Activated T-helper 9 cell treated with anti-CD3 and anti-CD28 coated beads, Interleukin-2, amount 50 U/mL, for 16 hours (primary cell): ENCODE results near the gene SELENOF.
"Not testable (repeated sequence)": the region's sequence is repeated elsewhere in the genome, so short reads cannot be mapped to it uniquely, and the experiment has no call there.

Experiments used
- DNase-seq: peaks from one replicate; pipeline ENCODE4 v3.0.0-alpha.2; 2020; ENCODE audit warnings: low read depth

Gene SELENOF

GRCh38 chr1:86916752-86917151, 2.8 kb upstream of the SELENOF start:
- no peak for DNase-seq

DNA sequence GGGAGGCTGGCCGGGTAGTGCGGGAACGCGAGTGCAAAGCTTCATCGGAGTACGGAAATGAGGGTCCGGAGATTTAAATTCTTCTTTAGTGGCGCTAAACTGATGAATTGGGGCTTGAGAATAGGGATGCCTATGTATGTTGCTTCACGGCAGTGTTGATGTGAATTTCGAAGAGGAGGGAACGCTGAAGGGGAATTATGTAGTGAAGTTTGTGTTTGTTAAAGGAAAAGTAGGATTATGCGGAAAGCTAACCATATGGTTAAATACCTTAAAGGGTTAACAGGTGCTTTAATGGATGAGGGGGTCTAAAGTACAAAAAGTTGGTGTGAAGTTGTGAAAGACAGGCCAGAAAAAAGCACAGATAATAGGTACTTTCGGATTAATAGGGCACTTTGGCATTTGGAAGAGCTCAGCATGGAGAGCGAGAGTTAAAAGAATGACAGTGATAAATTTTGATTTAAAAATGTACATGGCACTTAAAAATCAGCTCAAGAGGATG, 1.9 kb upstream of the SELENOF start:
- no peak for DNase-seq

DNA sequence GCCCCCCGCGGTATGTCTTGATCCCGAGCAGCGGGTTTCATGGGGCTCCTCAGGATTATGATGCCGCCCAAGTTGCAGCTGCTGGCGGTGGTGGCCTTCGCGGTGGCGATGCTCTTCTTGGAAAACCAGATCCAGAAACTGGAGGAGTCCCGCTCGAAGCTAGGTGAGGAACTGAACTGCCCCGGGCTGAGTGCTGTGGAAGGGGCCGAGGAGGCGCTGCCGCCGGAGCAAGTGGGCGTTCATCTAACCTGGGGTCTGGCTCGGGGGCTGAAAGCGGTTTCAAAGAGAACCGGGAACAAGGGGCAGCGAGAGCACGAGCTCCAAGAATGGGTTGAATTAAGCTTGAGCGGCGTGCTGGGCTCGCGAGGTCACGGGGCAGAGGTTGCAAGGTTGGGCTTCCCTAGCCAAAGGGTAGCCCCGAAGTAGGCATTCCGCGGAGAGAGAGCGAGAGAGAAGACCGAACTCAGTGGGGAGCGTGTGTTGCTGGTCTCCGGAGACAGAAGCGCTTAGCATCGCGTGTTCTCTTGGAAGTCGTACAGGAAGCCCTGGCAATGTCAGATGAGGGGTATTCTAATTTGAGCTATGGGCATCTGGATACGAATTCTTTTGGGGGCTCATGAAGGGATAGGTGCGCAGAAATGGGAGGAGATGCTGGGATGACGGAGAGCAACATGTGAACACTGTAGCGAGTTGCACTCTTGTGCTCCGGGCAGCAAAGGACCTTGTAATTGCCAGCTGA, 1.2 kb upstream of the SELENOF start:
- peak; percentile 28 for DNase-seq

GRCh38 chr1:86914601-86914997, 673 bp upstream of the SELENOF start, which contains the start of gene HS2ST1:
TSS of gene HS2ST1 (plus strand) at chr1:86914635.
- DNase-seq: no peak

GRCh38 chr1:86913399-86913895, 479 bp downstream of the SELENOF start:
- DNase-seq: peak; percentile 7

DNA sequence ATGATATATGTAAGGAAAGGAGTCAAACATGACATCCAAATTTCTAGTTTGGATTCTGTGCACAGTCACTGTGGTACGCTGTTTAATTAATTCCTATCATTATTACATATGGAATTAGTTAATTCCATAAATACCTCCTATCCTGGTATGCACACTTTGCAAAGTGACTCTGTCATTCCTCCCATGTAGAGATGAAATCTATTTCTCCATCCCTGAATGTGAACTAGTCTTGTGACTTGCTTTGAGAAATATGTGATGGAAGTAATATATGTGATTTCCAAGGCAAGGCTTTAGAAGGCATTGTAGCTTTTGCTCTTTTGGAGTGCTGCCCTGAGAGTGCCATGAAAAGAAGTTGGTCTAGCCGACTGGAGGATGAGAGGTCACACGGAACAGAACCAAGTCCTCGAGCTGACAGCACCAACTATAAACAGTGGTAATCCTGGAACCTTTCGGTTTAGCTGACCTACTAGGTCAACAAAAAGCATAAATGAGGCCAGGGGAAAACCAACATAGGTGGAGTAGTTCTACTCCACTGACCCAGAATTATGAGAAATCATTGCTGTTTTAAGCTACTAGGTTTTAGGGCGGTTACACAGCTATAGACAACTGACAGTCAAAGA, 1.5 kb downstream of the SELENOF start:
- no peak for DNase-seq

DNA sequence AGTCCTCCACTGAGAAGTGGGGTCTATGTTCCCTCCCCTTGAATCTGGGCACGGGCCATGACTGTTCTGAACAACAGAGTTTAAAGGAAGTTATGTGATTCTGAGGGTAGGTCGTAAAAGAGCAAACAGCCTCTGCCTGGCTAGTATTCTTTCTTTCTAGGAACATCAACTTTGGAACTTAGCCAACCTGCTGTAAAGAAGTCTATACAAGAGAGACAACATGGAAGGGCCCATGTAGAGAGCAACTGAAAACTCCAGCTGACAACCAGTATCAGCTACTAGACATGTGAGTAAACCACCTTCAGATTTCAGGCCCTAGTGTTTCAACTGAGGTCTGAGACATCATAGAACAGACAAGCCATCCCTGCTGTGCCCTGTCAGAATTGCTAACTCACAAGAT, 7.5 kb downstream of the SELENOF start:
- no peak for DNase-seq

- DNase-seq: no peak
These were observed 8.1 kb downstream of the SELENOF start for GRCh38 chr1:86905875-86906274.

DNA sequence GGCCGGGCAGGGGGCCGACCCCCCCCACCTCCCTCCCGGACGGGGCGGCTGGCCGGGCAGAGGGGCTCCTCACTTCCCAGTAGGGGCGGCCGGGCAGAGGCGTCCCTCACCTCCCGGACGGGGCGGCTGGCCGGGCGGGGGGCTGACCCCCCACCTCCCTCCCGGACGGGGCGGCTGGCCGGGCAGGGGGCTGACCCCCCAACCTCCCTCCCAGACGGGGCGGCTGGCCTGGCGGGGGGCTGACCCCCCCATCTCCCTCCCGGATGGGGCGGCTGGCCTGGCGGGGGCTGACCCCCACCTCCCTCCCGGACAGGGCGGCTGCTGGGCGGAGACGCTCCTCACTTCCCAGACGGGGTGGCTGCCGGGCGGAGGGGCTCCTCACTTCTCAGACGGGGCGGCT, 14.5 kb downstream of the SELENOF start:
- not testable (repeated sequence) for DNase-seq

DNA sequence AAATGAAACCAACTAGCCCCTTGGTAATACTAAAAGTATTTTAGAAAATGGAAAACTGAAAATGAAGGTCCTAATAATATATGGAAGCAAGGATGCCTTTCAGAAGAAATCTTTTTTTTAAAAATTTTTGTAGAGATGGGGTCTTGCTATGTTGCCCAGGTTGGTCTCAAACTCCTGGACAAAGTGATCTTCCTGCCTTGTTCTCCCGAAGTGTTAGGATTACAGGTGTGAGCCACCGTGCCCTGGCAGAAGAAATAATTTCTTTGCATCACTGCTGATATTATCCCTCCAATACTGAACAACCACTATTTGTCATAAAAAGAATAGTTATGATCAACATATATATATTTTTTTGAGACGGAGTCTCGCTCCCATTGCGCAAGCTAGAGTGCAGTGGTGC, 25.6 kb downstream of the SELENOF start:
- no peak for DNase-seq

DNA sequence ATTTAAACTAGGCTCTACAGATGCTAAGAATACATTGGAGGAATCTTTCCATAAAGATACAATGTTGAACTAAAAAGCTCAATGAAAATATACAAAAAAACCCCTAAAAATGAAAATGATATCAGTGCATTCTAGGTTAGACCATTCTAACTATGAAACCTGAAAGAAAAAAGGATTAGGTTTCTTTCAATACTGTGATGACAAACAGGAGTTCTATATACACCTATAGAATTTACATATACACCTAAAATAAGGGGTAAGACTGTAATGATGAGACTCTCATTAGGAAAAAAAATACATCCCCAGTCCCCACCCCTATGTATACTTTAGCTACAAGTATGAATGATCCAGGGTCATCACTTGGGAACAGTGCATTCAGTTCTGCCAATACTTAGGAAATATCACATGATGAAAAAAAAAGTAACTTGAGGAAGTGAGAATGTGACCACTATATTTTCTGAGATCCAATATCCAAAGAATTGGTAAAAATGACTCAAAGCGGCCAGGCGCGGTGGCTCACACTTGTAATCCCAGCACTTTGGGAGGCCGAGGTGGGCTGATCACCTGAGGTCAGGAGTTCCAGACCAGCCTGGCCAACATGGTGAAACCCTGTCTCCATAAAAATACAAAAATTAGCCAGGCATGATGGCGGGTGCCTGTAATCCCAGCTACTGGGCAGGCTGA, 26.3 kb downstream of the SELENOF start:
- no peak for DNase-seq

DNA sequence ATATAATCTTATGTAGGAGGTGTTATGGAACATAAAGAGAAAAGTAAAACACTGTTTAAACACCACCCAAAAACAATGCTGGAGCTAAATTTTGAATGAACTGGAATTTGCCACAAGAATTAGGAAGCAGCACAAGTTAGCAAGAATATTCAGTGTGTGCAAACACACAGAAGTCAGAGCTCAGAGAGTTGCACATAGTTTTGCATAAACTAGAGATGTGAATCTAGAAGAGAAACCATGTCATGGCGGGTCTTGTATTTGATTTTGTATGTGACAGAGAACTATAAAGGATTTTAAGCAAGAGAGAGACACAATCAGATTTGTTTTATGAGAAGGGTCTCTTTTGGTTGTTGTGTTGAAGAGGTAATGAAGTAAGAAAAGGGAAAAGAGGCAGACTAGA, 38.2 kb downstream of the SELENOF start:
- no peak for DNase-seq

DNA sequence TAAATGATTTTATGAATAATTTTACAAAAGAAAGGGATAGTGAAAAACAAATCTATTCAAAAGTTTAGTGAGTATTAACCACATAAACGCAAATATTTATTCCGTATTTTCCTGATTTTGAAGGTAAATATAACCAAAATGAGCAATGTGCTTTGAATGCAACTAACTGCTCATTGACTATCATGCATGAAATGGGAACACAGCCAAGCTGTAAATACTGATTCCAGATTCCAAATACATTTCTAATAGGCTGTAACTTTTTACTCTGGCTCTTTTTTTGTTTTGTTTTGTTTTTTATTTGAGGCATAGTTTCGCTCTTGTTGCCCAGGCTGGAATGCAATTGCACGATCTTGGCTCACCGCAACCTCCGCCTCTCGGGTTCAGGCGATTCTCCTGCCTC, 41.8 kb downstream of the SELENOF start:
- no peak for DNase-seq

DNA sequence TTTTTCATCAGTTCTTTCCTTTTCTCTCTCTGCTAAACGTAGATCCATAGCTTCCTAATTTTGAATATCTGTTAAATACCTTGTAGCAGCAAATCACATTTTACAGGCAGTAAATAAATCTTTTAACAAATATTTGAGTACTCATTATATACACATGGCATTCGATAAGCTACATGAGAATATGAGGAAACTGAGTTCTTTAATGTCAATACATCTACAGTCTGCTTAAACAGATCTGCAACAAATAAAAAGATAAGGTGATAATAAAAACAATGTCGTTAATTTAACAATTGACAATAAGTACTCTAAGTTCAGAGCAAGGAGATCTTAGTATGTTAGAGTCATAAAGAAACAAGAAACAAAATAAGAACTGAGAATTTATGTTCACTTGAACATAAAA, 42.9 kb downstream of the SELENOF start:
- no peak for DNase-seq

DNA sequence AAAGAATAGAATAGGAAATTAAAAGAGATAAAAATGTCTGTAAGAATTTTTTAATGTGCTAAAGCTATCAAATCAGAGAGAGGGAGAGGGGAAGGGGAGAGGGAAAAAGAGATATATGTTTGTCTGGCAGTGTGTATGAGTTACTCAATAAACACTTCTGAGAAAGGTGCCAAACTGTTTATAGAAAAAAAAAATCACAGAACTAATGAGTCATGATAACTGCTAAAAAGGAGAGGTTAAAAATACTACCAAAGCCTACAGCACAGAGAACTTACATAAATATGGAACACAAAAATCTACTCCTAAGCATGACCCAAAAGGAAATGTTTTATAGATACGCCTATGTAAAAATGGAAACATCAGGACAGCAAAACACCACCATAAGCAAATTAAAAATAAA, 45.4 kb downstream of the SELENOF start:
- DNase-seq: no peak

DNA sequence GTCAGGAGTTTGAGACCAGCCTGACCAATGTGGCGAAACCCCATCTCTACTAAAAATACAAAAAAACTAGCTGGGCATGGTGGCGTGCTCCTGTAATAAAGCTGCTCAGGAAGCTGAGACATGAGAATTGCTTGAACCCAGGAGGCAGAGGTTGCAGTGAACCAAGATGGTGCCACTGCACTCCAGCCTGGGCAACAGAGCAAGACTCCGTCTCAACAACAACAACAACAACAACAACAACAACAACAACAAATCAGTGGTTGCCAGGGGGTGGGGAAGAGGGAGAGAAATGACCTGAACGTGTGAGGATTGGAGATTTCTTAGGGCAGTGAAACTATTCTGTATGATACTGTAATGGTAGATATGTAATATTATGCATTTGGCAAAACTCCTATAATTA, 46.6 kb downstream of the SELENOF start:
- not testable (repeated sequence) for DNase-seq

GRCh38 chr1:86866665-86867064, 47.3 kb downstream of the SELENOF start:
- no peak for DNase-seq

DNA sequence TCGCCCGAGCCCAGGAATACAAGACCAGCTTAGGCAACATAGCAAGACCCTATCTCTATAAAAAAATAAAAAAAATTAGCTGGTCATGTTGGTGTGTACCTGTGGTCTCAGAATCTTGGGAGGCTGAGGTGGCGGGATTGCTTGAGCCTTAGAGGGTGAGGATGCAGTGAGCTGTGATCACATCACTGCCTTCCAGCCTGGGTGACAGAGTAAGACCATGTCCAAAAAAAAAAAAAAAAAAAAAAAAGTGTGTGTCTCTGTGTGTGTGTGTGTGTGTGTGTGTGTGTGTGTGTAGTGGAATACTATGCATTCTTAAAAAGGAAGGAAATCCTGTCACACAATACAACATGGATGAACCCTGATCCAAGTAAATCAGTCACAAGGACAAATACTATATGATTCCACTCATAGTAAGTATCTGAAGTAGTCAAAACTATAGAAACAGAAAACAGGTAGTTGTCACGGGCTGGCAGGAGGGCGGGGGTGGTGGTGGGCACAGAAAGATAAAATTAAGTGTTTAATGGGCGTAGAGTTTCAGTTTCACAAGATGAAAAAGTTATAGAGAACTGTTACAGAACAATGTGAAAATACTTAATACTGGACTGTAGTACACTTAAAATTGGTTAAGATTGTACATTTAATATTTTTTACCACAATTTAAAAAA, 47.8 kb downstream of the SELENOF start:
- DNase-seq: no peak

DNA sequence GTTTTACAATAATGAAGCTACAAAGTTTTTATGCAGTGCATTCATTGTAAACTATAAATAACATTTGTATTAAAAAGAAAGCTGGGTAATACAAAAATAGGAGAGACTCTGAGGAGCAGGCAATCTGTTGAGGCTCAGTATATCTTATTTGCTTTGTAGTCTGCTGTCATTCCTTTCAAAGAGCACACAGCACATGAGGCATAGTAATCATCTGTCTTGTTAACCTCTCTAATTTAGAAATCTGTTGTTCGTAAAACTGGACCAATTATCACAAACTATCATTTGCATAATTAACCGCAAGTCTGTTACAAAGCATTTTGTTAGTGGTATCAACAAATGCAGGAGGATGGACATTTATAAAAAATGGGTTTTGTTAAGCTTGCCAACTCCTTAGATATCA, 51.0 kb downstream of the SELENOF start:
- no peak for DNase-seq

- no peak for DNase-seq
These were observed 52.5 kb downstream of the SELENOF start for GRCh38 chr1:86861424-86861823.

DNA sequence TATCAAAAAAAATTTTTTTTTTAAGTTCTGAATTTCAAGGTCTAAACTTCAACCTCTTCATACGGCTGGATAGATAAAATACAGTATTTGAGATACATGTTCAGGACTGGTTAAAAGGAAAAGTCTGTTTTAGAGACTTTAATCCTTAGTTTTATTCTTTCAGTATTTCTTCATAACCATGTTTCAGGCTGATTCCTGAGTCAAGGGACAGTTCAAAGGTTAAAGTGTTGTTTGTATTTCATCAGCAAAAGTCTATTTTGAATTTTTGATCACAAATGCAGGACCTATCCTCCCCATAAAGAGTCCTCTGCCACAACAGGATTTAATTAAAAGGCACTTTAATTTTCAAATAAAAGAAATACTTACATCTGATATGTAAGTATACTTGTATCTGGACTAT, 53.5 kb downstream of the SELENOF start:
- no peak for DNase-seq

- no peak for DNase-seq
These were observed 53.9 kb downstream of the SELENOF start for GRCh38 chr1:86860020-86860419.
